GM19455 (cell line): ENCODE data around the gene SLC12A1.
"Not testable (repeated sequence)": the region's sequence is repeated elsewhere in the genome, so short reads cannot be mapped to it uniquely, and the experiment has no call there.

Source experiments
- ATAC-seq: cut with Tn5 transposase; IDR thresholded peaks from one replicate; pipeline ENCODE4 v1.9.1; 2021; ENCODE audit not compliant: unreplicated experiment

Gene SLC12A1

GRCh38 chr15:48306639-48307038, 100.5 kb downstream of the SLC12A1 start:
- no peak for ATAC-seq

- ATAC-seq, result no peak
These were observed 101.5 kb downstream of the SLC12A1 start for GRCh38 chr15:48307586-48307985.

- ATAC-seq, result no peak
These were observed 103.6 kb downstream of the SLC12A1 start for GRCh38 chr15:48309740-48310139.

DNA sequence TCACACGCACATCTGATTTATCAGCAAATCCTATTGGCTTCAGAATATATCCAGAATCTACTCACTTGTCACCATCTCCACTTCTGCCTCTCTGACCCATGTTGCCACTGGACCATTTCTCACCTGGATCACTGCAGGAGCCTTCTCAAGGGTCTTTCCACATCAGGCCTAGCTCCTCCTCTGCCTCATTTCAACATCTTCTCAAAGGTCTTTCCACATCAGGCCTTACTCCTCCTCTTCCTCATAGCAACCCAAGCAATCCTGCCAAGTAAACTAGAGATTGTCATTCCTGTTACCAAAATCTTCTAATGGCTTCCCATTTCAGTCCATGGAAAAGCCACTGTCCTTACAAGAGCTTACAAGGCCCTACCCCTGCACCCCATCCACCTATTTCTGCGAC, 107.1 kb downstream of the SLC12A1 start:
- ATAC-seq, result no peak

DNA sequence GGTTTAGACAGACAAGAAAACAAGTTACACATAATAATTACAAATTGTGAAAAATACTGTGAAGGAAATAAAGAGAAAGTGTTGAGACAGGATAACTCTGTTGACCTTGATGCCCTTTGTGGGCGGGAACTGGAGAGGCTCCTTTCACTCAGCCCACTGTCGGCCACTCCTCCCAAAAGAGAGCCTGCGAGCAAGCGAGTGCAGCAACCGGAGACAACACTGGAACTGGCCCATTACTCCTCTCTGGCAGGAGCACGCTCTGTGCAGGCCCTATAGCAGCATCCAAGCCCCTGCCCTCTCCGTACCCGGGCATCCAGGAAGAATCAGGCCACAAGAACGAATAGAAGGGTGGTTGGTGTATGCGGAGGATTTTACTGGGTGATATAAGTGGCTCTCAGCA, 108.9 kb downstream of the SLC12A1 start:
- no peak for ATAC-seq

- no peak for ATAC-seq
These were observed 111.1 kb downstream of the SLC12A1 start for GRCh38 chr15:48317221-48317620.

DNA sequence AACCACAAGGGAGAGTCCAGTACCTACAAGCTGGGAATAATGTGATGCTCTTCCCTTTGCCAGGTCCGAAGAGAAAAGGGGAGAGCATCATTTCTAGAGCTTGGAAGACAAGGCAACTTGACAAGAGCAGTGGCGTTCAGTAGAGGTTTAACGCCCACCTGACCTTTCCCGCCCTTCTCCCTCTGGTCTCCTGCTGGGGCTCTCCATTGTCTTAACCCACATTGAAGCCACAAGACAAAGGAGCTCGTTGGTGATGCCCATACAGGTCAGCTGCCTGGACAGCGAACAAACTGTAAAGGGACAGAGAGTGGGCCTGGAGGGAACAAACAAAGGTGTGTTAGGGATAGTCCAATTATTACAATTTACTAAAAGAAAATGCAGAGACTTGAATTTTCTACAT, 112.0 kb downstream of the SLC12A1 start:
- no peak for ATAC-seq

DNA sequence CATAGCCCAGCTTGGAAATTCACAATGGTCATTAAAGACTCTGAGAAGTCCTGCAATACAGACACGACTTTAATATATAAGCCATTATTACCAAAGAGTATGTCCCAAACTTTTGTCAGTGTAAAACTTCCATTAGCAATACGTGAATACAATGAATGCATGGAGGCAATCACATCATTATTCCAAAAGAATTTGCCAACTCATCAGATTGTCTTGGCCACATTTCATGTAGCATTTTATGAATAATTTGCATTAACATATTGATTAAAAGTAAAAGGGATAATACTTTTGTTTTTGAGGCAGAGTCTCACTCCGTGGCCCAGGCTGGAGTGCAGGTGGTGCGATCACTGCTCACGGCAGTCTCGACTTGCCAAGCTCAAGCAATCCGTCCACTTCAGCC, 117.2 kb downstream of the SLC12A1 start:
- ATAC-seq, result no peak

GRCh38 chr15:48324949-48325348, 118.8 kb downstream of the SLC12A1 start:
- no peak for ATAC-seq

DNA sequence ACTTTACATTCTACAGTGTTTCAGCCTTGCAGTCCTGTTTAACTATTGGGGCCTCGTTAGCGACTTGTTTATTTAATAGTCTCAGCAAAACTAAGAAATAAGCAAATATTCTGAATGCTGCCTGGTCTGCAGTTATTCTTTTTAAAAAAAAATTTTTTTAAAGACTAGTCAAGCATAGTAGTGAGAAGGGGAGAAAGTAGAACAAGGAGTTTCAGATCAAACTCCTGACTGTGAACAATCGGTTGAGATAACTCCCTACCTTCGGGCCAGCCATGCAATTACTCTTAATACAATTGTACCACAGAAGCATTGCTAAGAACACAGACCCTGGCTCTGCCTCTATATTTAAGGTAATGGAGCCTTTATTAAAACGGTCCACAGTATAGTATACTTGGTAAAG, 119.3 kb downstream of the SLC12A1 start:
- ATAC-seq, result no peak

DNA sequence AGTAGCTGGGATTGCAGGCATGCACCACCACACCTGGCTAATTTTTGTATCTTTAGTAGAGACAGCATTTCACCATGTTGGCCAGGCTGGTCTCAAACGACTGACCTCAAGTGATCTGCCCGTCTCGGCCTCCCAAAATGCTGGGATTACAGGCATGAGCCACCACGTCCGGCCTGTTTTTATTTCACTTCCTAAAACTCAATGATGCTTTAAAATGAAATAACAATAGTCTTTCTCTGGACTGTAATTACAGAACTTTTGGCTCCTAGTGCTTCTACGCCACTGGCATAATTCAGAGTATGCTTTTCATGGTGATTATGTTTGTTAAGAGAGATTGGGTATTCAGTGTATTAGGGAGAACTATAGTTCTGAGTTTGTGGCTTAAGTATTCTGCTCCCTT, 120.1 kb downstream of the SLC12A1 start:
- not testable (repeated sequence) for ATAC-seq

DNA sequence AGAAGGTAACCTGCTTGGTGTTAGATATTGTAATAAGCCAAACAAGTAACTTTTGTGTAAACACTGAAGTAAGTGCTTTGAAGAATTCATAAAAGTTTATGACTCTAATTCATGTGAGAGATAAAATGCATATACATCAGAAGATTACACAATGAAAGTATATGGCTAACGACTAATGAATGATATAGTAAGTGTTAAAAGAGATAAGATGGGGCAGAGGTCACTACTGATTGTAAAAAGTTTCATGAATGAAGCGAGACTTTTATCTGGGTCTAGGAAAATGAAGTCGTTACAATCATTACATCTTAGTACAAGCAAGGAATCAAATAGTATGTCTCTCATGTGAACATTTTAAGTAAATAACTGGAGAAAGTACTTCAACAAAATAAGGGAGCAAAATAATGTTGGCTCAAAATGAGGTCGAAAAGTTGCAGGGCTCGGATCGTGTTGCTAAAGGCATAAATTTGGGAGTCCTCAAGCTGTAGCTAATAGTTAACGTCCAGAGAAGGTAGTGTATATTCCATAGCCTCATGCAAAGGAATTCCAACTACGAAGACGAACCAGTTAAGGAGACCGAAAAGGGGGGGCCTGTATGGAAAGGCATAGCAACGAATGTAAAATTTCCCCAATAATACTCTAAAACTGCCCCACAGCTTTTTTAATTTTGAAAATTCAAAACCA, 124.1 kb downstream of the SLC12A1 start:
- no peak for ATAC-seq

- ATAC-seq, result peak; percentile 89
These were observed 125.0 kb downstream of the SLC12A1 start, which contains the start of gene DUT for GRCh38 chr15:48330855-48331795. DUT (plus strand) TSS chr15:48331429; CDS start chr15:48331516, 87 bp downstream.

- ATAC-seq, result peak; percentile 51
These were observed 125.9 kb downstream of the SLC12A1 start for GRCh38 chr15:48331796-48332641.

DNA sequence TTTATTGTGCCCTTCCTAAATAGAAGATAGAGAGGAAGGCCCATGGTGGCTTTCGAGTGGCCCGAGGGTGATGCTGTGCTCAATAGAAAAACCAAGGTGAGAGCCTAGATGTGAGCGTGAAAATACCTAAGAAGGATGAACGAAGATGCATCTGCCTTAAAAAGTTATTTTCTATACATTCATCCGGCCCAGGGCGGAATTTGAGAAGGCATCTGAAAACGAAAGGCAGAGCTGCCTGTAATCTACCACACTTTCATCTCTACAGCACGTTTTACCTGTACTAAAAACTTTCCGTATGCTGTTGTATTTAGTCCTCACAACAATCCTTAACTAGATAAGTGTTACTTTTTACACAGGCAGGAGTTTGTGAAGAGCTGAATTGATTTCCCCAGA, 126.5 kb downstream of the SLC12A1 start:
- ATAC-seq, result no peak

DNA sequence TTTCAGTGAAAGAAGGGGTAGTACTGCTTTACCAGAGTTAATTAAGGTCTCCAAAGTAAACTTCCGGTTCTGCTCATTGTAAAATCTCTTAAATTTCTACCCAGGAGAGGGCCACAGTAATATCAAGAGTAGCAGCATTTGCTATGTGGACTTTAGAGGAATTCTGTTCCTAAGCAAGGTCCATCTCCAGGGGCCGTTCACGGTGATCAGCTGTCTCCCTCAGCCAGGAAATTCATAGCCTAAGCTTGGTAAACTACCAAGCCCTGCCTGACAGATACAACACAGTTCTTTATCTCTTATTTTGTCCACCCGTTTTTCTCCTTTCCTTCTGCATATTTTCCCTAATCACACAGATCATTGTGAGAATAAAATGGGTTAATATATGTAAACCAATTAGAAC, 127.4 kb downstream of the SLC12A1 start:
- no peak for ATAC-seq

- no peak for ATAC-seq
These were observed 128.2 kb downstream of the SLC12A1 start for GRCh38 chr15:48334260-48334659.

DNA sequence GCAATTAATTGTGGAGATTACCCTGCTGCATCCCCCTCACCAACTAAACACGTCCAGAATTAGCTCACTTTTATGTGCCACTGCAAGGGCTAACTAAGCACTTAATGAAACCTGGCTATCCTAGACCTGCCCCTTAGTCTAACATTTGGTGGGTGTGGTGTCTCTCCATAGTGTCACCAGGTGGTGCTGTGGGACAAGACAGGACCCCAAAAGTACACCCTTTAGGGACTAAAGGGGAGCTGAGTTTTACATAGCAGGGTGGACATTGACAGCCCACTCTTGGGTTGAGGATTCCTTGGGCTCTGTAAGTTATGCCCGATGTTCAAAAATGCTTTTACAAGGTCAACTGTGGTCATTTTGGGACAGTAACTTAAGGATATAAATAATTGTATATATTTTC, 130.8 kb downstream of the SLC12A1 start:
- ATAC-seq, result no peak

GRCh38 chr15:48337607-48338006, 131.5 kb downstream of the SLC12A1 start:
- ATAC-seq, result no peak

DNA sequence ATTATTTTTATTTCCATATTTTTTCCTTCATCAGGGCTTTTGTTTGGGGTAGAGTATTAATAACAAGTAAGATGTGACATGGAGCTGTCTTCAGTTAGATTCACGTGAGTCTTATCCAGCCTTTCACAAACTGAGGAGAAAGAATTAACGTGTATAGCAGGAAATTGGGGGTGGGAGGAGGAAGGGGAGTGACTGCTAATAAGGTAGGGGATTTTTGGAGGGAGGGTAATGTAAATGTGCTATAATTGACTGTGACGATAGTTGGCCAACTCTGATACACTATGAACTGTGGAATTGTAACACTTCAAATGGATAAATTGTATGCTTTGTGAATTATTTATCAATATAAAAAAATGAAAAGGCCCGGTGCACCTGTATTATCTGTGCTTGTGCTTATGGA, 134.0 kb downstream of the SLC12A1 start:
- ATAC-seq, result no peak

GRCh38 chr15:48343865-48344264, 137.8 kb downstream of the SLC12A1 start:
- no peak for ATAC-seq
